Measurements from ENCODE around the gene SUGCT.

DNA sequence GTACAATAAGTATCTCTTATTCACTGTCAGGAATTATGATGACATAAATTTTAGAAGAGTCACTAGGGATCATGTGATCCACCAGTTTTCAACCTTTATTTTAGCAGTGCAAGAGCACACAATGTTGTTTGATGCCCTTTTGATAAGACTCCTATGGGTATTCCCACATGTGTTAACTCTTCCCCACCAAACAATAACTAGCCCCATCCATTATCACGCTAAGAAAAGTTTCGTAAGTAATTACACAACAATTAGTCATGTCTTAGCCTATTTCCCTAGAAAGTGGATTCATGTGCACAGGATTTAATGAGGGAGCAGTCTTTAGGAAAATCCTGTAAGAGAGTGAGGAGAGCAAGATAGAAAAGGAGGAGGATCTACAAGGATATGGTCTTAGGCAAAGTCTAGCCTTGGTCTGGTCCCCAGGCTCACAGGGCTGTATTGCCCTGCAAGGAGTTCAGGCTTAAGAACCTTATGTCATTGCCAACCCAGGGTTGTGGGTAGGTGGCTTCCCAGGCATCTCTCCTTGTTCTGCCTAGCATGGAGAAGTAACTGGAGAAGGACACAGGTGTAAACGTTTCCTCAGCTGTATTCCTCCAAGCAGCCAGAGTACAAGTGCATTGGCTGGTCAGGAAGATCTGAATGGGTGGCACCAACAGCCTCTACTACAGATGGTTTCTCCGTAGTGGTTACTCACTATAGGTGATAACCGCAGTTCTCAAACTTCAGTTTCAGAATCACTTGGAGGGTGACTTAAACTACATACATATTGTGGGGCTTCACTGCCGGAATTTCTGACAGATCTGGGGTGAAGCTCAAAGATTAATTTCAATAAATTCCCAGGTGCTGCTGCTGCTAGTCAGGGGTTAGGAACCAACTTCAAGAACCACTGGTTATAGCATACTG is 574.5 kb downstream of the SUGCT start:
- TF ChIP-seq, protein P1, sequence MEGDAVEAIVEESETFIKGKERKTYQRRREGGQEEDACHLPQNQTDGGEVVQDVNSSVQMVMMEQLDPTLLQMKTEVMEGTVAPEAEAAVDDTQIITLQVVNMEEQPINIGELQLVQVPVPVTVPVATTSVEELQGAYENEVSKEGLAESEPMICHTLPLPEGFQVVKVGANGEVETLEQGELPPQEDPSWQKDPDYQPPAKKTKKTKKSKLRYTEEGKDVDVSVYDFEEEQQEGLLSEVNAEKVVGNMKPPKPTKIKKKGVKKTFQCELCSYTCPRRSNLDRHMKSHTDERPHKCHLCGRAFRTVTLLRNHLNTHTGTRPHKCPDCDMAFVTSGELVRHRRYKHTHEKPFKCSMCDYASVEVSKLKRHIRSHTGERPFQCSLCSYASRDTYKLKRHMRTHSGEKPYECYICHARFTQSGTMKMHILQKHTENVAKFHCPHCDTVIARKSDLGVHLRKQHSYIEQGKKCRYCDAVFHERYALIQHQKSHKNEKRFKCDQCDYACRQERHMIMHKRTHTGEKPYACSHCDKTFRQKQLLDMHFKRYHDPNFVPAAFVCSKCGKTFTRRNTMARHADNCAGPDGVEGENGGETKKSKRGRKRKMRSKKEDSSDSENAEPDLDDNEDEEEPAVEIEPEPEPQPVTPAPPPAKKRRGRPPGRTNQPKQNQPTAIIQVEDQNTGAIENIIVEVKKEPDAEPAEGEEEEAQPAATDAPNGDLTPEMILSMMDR (IDR thresholded peaks at IDR 0.05): no peak
- no peak for TF ChIP-seq POLR2A (IDR thresholded peaks at IDR 0.05)
